GM11168 (cell line): ENCODE data around the gene WDR7.

Experiments
- in situ Hi-C: fragments of 300-500 bp; cut with MboI; formaldehyde crosslinking; loops from one replicate; pipeline ENCODE4 v1.12.0; 2022; ENCODE audit warnings: low sequenced_read_pairs; ENCODE audit not compliant: unreplicated experiment

WDR7 gene

DNA sequence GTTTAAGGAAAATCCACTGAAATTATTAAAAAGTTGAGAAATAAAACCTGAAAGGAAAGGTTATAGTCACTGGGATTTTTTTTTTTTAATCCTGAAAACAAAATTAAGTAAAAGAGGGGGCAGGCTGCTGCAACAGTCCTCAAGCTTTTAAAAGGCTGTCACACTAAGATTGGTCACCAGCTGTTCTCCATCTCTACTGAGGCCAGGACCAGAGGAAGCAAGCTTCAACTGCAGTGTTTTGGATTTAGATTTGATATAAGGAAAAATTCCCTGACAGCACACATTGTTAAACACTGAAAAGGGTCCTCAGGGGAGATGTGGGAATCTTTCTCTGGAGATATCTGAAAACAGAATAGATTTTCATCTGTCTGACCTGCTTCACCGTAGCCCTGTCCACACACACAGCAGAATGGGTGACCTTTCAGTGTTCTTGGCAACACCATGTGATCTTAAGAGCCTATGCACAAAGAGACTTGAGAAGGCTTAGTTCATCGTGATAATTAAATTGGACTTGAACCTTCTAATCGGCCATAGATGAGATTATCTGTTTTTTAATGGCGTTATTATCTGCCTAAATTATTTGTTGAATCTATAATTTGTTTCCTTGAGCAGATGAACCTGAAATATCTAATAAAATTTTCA, 363.7 kb downstream of the WDR7 start:
- in situ Hi-C loops, result no loop called here

DNA sequence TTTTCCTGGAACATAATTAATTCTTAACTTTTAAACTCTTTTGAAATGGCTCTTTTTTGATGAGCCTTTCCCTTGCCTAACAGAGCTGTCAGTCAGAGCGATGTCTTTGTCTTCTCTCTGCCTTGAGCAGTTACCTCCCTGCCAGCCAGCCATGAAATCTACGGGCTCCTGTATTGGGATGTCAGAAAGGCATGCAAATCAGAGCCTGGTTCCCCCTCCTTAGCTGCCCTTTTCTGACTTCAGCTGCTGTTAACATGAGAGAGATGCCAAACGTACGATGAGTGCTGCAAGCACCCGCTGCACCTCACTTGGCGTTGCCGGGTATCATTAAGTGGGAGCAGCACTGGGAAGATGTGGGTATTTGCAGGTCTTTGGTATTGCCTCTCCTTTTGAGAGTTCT, 364.3 kb downstream of the WDR7 start:
- in situ Hi-C loops, result no loop called here

DNA sequence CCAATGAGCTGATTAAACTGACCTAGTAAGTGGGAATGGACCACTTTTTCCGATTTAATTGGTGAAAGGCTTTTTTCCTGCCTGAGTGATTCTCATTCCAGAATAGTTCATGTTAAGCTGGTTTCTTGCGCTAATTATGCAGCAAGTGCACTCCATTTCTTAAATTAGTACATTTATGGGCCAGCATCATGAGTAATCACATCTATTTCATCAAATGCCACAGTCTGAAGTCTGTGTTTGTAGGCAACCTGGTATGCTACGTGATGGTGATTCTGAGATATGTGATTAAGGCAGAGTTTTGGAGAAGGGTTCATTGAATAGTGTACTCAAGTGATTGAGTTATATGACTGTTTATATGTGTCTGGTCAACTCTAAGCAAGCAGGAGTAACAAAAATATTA, 367.7 kb downstream of the WDR7 start:
- in situ Hi-C loops, result no loop called here

- in situ Hi-C loops, result no loop called here
Measured at GRCh38 chr18:57022716-57023115, 371.6 kb downstream of the WDR7 start.

- in situ Hi-C loops, result no loop called here
Measured at GRCh38 chr18:57023275-57023882, 372.2 kb downstream of the WDR7 start.

- in situ Hi-C loops, result no loop called here
Measured at GRCh38 chr18:57025540-57025939, 374.4 kb downstream of the WDR7 start.

DNA sequence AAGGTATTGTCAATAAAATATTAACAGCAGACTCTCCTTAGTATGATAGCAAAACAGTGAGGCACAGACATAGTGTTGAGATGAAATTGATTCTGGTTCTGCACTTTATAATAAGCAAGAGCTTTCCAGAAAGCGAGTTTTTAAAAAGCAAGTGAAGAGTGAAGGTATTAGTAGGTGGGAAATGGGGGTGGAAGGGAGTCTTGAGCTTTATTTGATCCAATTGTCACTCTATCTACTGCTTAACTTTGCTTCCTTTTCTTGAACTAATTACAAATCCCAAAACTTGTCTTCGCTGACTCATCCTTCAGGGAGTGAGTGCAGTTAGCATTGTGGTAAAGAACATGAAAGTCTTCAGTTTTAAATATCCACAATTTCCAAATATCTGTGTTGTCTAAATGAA, 375.2 kb downstream of the WDR7 start:
- in situ Hi-C loops, result no loop called here

DNA sequence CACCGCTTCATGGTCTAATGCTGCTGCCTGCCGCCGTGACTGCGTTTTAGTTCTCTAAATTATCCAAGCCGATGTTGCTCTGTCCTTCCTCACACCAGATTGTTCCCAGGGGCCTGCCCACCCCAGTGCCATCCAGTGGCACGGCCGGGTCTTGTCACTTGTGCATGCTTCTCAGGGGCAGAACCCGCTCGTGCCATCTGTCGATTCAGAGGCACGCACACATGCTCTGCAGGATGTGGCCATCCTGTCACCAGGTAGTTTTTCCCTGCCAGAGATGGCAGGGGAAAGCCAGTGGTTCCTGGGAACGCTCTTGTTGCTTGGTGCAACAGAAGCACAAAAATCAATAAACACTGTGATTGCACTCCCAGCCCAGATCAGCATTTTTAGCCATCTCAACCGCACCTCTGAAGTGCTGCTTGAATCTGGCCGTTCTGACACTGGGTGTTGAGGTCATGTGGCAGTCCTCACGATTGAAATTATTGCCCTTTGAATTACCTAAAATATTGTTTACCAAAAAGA, 376.1 kb downstream of the WDR7 start:
- in situ Hi-C loops, result no loop called here

GRCh38 chr18:57029761-57030160, 378.6 kb downstream of the WDR7 start:
- in situ Hi-C loops, result no loop called here

DNA sequence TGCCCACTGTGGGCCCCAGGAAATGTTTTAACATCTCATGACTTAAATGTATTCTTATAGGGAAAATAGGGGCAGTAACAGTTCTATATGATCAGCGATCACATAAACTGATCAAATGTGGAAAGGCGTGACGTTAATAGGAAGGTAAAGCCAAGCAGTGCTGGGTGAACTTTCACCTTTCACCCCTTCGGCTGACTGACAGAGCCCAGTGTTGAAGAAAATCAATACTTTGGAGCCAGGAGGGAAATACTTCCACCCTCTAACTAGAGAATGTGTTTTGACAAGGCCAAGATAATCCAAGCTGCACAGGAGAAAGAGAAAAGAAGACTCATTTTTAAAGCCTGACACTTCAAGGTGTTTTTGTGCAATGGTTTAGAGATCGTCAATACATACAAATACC, 379.3 kb downstream of the WDR7 start:
- in situ Hi-C loops, result no loop called here

DNA sequence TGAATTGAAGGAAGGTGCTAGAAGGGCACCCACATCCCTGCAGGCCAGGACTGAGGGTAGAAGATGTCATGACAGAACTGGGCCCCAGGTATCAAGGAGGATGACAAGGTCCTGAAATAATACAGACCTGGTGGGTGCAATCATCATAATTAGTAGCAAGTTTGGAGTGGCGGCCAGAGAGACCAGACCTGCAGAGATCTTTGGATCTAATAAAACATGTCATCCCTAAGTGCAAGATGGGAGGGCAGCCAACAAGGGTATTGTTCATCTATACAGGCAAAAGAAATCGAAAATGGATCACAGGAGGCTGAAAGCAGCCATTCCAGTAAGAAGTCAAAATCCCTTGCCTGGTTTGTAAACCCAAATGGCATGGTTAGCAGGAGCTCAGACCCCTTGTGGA, 384.4 kb downstream of the WDR7 start:
- in situ Hi-C loops, result no loop called here

- in situ Hi-C loops, result no loop called here
Measured at GRCh38 chr18:57038395-57038794, 387.2 kb downstream of the WDR7 start.

GRCh38 chr18:57040175-57040574, 389.0 kb downstream of the WDR7 start:
- in situ Hi-C loops, result no loop called here

DNA sequence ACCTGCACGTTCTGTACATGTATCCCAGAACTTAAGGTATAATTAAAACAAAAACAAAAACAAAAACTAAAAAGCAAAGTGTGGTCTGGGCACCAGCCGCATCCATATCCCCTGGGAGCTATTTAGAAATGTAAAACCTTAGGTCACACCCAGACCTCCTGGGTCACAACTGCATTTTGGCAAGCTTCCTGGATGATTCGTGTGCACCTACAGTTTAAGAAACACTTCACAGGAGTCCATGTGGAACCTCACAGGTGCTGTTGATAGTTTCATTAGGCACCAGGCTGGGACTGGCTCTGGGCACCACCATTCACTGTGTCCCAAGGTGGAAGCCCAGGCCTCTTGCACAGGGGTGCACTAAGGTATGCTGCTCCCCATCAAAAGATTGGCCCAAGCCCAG, 392.1 kb downstream of the WDR7 start:
- in situ Hi-C loops, result no loop called here

GRCh38 chr18:57048351-57048750, 397.2 kb downstream of the WDR7 start:
- in situ Hi-C loops, result no loop called here

- in situ Hi-C loops, result no loop called here
Measured at GRCh38 chr18:57048859-57049258, 397.7 kb downstream of the WDR7 start.

GRCh38 chr18:57050310-57050949, 399.3 kb downstream of the WDR7 start:
- in situ Hi-C loops, result no loop called here

DNA sequence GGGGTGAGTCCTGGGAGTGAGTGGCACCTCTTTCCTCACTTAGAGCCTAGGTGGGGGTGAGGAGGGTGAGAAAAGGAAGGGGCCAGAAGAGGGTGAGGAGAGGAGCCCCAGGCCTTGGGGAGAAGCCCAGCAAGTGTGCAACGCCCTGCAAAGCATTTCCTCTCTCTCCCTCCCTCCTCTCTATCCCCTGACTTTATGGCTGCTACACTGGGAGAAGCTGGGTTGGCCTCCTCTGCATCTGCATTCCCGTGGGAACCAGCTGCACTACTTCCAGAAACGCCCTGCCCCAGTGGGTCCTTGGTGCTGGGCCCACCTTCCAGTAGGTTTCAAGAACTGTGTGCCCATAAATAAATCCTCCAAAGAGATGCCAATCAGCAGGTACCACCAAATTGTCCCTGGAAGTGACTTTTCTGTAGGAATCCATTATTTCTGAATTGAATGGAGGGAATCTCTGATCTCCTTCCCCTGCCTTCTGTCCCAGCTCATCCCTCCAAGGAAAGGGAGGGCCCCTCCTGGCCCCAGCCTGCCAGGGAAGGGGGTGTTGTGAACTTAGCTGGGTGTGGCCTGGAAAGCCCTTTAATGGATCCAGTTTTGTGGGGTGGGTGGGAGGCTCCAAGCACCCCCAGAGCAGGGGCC, 400.0 kb downstream of the WDR7 start:
- in situ Hi-C loops, result no loop called here

DNA sequence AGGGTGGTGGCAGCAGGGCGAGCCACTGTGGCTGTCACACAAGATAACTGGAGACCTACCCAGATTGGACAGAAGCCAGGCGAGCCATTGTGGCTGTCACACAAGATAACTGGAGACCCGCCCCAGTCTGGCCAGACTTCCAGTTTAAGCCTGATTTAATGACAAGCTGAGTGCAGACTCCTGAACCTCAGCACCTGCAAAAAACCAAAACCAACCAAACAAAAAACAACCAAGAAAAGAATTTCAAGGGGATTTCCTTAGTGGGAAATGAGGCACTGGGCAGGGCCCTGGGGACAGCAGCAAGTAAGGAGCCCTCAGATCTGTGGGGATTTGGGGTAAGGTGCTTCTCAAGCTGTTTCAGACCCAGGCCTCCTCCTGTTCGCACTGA, 400.5 kb downstream of the WDR7 start:
- in situ Hi-C loops, result no loop called here

DNA sequence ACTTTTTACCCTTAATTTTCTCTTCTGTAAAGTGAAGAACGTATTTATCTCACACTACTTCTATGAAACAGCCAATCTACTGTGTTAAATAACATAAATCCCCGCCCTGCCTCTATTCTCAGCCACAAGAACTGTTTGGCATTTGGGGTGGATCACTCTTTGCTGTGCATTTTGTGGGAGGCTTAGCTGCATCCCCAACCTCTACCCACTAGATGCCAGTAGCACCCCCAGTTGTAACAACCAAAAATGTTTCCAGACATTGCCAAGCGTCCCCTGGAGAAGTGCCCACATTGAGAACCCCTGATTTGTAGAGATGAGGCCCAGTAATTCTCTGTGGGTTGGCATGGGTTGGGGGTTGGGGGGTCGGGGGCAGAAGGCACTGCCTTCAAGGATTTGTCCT, 401.0 kb downstream of the WDR7 start:
- in situ Hi-C loops, result no loop called here

- in situ Hi-C loops, result no loop called here
Measured at GRCh38 chr18:57052759-57053158, 401.6 kb downstream of the WDR7 start.
